Activated CD4-positive, alpha-beta memory T cell treated with anti-CD3 and anti-CD28 coated beads, Interleukin-2, amount 10 ng/mL, durations not matched to agents 7 days and 5 days (primary cell): ENCODE results near the gene FMNL2. TPM values are rescaled to one million over a fixed set of nuclear protein-coding genes. Genes with fewer than 3 reads are reported as not detected.

Experiments used
- CTCF ChIA-PET: fragments of 350-600 bp; sonication (Branson Sonifier 250); formaldehyde crosslinking; loops from one replicate; lab custom pipeline; 2021; ENCODE audit warnings: antibody characterized with exemption, inconsistent platforms; lab: Charles Lee
- POLR2A ChIA-PET: fragments of 350-600 bp; sonication (Branson Sonifier 250); formaldehyde crosslinking; loops from one replicate; lab custom pipeline; 2021; ENCODE audit warnings: antibody characterized with exemption; lab: Charles Lee
- DNase-seq: peaks from one replicate; pipeline ENCODE4 v3.0.0-alpha.2; 2020
- H3K27ac Mint-ChIP-seq: one replicate; pipeline ENCODE4 v1.8.0; 2021; ENCODE audit warnings: mild to moderate bottlenecking, mixed read lengths
- H3K27me3 Mint-ChIP-seq: one replicate; pipeline ENCODE4 v1.8.0; 2021; ENCODE audit warnings: mixed read lengths
- H3K36me3 Mint-ChIP-seq: one replicate; pipeline ENCODE4 v1.8.0; 2021; ENCODE audit warnings: low read depth, mixed read lengths
- H3K4me1 Mint-ChIP-seq: one replicate; pipeline ENCODE4 v1.8.0; 2021; ENCODE audit warnings: mixed read lengths
- H3K4me3 Mint-ChIP-seq: one replicate; pipeline ENCODE4 v1.8.0; 2021; ENCODE audit warnings: mild to moderate bottlenecking, mixed read lengths
- H3K9me3 Mint-ChIP-seq: one replicate; pipeline ENCODE4 v1.8.0; 2021; ENCODE audit warnings: mixed read lengths
- total RNA-seq, 2 experiments: library from RNA; stranded (reverse); gene quantifications; one replicate each; pipeline ENCODE4 v1.2.3, GENCODE V29; 2021

Gene FMNL2
- total RNA-seq, 2 experiments from 2014 or later = 1.0 to 1.1 TPM

DNA sequence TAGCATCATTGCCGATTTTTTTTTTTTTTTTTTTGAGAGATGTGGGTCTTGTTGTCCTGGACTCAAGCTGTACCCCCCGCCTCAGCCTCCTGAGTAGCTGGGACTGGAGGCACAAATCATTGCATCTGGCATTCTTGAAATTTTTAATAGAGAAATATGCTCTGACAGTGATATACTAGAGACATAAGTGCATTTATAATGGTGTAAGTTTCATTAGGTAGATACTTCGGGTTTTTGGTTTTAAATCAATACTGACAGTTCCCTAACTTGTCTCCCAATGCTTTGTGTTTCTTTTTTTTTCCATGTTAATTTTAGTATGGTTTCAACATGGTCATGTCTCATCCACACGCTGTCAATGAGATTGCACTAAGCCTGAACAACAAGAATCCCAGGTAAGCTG lies 243.6 kb downstream of the FMNL2 start:
- Mint-ChIP-seq H3K4me3 (no peak overlapping the region), H3K4me1 (no peaks in the 10 kb centered on the region), H3K9me3 (no peaks in the 10 kb centered on the region), H3K27ac (no peak overlapping the region), H3K27me3 (peaks cover 8% of the 10 kb centered on the region), H3K36me3 (no peaks in the 10 kb centered on the region)
- no peak for DNase-seq
- POLR2A ChIA-PET = no interaction called here
- CTCF ChIA-PET = interaction anchor here (0.7 kb wide), 1 partner anchor 736 kb away, joined by 3 read pairs; no protein-coding TSS in a partner anchor

DNA sequence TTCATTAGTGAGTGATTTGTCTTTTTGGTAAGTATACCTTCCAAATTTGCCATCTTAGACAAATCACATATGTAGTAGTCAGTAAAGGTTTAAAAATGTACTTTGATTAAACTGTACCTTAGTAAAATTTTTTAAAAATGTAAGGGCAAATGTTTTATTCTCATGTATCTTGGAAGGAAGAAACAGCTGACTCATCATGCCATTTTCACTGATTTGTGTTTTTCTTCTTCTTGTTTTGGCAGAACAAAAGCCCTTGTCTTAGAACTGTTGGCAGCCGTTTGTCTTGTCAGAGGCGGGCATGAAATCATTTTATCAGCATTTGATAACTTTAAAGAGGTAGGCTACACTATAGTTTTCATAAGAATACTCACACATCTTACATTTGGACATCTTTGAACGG lies 245.7 kb downstream of the FMNL2 start:
- POLR2A ChIA-PET = no interaction called here
- no peak overlapping the region for H3K27ac Mint-ChIP-seq
- H3K36me3 Mint-ChIP-seq = no peaks in the 10 kb centered on the region
- CTCF ChIA-PET = no interaction called here
- no peaks in the 10 kb centered on the region for H3K9me3 Mint-ChIP-seq
- H3K27me3 Mint-ChIP-seq = peaks cover 10% of the 10 kb centered on the region
- H3K4me3 Mint-ChIP-seq = no peak overlapping the region
- no peaks in the 10 kb centered on the region for H3K4me1 Mint-ChIP-seq
- DNase-seq = no peak

DNA sequence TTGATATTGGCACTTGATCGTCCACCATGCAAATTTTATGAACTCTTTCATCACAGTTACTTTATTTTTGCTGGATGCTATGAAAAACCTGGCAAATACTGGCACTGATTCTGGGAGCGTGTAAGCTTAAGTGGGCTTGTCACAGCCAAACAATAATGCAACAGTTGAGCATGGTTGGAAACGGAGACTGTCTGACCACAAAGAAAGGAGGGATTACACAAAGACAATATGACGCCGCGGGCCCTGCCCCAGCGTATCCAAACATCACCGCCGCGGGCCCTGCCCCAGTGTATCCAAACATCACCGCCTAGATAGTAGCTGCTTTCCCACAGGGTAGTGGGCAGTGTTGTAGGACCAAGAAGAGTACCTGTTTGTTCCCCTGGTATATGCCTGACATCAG lies 246.4 kb downstream of the FMNL2 start:
- no peak for DNase-seq
- H3K9me3 Mint-ChIP-seq = no peaks in the 10 kb centered on the region
- no peak overlapping the region for H3K27ac Mint-ChIP-seq
- peaks cover 10% of the 10 kb centered on the region for H3K27me3 Mint-ChIP-seq
- POLR2A ChIA-PET = no interaction called here
- no peaks in the 10 kb centered on the region for H3K36me3 Mint-ChIP-seq
- CTCF ChIA-PET = no interaction called here
- H3K4me3 Mint-ChIP-seq = no peak overlapping the region
- H3K4me1 Mint-ChIP-seq = peaks cover 1% of the 10 kb centered on the region

DNA sequence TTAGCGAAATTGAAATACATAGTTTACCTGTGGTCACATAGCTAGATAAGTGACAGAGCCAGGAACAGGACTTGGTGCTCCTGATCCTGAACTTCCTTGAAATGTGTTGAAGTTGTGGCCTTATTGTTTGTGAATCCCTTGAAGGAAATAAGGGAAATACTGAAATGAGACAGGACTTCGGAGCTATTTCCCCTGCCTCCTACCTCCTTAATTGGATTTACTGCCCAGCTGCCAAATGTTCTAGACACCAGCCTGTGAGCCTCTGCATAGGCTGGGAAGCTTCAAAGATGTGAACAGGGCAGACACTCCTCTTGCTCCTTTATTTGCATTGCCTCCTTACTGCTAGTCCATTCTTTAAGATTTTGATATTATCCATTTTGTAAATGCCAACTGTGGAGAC lies 247.1 kb downstream of the FMNL2 start:
- Mint-ChIP-seq H3K36me3 (no peaks in the 10 kb centered on the region), H3K9me3 (no peaks in the 10 kb centered on the region), H3K4me3 (no peak overlapping the region), H3K27me3 (peaks cover 10% of the 10 kb centered on the region), H3K27ac (no peak overlapping the region), H3K4me1 (peaks cover 2% of the 10 kb centered on the region)
- ChIA-PET POLR2A (no interaction called here), CTCF (interaction anchor here (0.6 kb wide), 1 partner anchor 226 kb away, joined by 3 read pairs; no protein-coding TSS in a partner anchor)
- no peak for DNase-seq

DNA sequence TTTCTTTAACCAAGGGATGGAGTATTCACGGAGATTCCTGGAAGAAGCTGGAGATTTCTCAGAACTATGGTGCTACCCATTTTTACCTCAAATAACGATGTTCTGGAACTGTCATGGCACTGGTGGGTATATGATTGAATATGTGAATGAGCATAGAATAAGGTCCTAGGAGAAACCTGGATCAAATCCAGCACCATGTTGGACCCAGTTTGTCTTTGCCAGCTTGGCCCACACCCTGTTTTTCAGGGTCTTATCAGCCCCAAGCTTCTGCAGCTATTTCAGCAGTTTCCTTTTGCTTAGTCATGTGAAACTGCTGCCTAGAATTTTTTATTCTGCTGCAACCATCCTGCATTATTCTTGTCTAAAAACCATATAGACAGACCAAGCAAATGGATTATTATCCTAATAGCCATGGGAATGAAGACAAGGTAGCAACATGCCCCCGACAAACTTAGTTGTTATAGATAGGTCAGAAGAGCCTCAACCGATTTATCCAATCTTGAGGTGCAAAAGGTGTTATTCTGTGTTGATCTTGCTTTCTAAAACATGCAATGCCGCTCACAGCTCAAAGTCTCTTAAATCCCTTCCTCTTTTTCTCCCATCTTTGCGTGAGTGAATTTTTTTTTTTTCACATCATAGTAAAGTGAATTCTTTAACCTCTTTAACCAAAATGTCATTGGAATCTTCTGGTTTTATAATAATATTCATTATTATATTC lies 248.7 kb downstream of the FMNL2 start:
- Mint-ChIP-seq H3K9me3 (no peaks in the 10 kb centered on the region), H3K4me1 (peaks cover 5% of the 10 kb centered on the region), H3K27me3 (peaks cover 10% of the 10 kb centered on the region), H3K27ac (no peak overlapping the region), H3K36me3 (no peaks in the 10 kb centered on the region), H3K4me3 (no peak overlapping the region)
- ChIA-PET POLR2A (no interaction called here), CTCF (no interaction called here)
- DNase-seq = no peak

DNA sequence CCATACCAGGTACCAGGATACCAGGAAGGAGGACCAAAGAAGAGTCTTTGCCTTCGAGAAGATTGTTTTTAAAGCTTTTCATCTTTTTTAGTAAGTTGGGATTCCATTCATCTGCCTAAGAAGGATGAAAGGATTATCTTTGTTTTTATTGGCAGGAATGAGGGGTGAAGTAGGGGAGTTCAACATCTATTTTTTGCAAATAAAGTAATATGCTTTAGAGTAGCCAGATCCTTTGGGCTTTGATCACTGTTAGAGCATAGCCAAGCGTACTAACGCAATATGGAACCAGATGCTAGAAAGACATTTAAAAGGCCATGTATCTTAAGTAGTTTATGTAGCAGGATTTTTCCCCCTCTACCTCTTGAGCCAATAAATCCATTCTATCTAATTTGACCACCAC lies 249.3 kb downstream of the FMNL2 start:
- no peak for DNase-seq
- Mint-ChIP-seq H3K36me3 (no peaks in the 10 kb centered on the region), H3K27ac (no peak overlapping the region), H3K4me3 (no peak overlapping the region), H3K27me3 (peaks cover 10% of the 10 kb centered on the region), H3K4me1 (peaks cover 5% of the 10 kb centered on the region), H3K9me3 (no peaks in the 10 kb centered on the region)
- CTCF ChIA-PET = interaction anchor here (0.6 kb wide), 1 partner anchor 58 kb away, joined by 3 read pairs; no protein-coding TSS in a partner anchor
- POLR2A ChIA-PET = no interaction called here

DNA sequence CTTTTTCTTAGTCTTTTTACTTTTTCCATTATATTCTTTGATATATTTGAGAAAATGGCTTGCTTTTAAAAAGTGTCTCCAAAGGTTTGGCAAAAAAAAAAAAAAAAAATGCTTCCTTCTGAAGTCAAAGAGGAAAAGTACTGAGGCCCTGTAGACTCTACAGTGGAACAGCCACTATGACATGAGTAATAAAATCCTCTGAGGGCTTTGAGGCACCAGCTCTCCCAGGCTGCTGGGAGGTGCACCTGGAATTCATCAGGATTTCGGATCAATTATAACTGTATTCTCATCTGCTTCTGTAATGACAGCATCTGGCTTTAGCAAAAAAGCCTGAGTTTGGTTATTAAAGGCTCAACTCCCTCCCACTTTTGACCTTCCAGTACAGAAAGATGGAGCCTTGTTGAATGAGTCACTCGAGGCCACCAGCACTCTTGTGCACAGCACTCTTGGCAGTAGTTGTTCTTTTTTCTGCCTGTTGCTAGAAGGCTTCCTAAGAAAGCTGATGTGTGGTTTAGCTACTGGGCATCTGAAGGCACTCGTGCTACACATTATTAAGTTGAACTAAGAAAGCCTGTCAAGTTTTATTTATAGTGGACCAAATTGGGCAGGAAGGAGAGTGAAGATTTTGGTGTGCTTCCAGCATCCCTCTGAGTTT lies 251.0 kb downstream of the FMNL2 start:
- CTCF ChIA-PET = no interaction called here
- Mint-ChIP-seq H3K4me1 (peaks cover 5% of the 10 kb centered on the region), H3K36me3 (no peaks in the 10 kb centered on the region), H3K4me3 (no peak overlapping the region), H3K9me3 (no peaks in the 10 kb centered on the region), H3K27ac (no peak overlapping the region), H3K27me3 (peaks cover 7% of the 10 kb centered on the region)
- DNase-seq = no peak
- POLR2A ChIA-PET = no interaction called here

DNA sequence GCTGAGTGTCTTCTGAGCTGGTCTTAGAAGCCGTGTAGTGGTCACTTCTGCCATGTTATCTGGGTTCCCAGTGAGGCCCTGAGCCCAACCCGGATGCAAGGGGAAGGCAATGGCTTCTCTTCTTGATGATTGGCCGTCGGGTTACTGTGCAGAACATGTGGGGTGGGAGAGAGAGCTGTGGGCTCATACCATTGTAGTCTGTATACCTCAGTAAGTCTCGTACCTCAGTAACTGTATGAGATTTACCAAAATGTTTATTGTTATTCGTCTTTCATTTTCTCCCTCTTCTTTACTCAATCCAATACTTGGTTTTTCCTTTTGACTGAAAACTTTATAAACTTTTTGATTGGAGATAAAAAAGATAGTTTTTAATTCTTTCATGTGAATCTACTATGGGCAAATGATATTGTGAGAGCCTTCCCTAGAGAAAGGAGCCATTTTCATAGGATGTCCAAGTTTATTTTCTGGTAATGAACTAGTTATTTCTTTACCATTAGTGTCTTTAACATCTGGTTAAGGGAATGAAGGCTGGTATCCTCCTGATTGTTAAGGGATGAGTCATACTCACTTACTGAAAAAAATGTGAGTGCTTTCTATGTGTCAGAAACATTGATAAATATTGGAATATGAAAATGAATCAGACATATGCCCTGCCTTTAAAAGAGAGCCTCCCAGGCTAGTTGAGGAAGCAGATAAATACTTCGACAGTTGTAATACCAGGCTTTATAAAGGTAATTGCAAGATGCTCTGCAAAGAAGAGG lies 252.4 kb downstream of the FMNL2 start:
- ChIA-PET POLR2A (no interaction called here), CTCF (no interaction called here)
- Mint-ChIP-seq H3K9me3 (no peaks in the 10 kb centered on the region), H3K4me1 (peaks cover 5% of the 10 kb centered on the region), H3K4me3 (no peak overlapping the region), H3K27ac (no peak overlapping the region), H3K36me3 (no peaks in the 10 kb centered on the region), H3K27me3 (peaks cover 7% of the 10 kb centered on the region)
- DNase-seq = no peak

DNA sequence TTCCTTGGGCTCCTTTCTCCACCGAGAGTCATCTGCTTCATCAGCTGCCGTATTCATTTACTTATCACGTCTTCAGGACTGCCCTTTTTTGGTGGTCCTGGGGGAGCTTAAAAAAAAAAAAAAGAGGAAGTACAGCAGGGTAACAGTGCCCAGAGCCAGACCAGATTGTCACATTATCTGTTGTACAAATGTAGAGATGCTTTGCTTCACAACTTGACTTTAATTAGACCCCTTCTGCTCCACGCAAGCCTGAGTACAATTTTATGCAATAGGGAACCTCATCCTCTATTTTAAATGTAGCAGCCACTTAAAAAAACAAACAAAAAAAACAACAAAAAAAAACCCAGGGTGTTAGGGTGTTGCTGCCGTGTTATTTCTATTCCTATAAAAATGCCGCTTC lies 254.0 kb downstream of the FMNL2 start:
- Mint-ChIP-seq H3K4me1 (peaks cover 8% of the 10 kb centered on the region), H3K27me3 (peaks cover 2% of the 10 kb centered on the region), H3K4me3 (no peak overlapping the region), H3K36me3 (no peaks in the 10 kb centered on the region), H3K27ac (no peak overlapping the region), H3K9me3 (no peaks in the 10 kb centered on the region)
- DNase-seq = no peak
- ChIA-PET CTCF (no interaction called here), POLR2A (no interaction called here)

DNA sequence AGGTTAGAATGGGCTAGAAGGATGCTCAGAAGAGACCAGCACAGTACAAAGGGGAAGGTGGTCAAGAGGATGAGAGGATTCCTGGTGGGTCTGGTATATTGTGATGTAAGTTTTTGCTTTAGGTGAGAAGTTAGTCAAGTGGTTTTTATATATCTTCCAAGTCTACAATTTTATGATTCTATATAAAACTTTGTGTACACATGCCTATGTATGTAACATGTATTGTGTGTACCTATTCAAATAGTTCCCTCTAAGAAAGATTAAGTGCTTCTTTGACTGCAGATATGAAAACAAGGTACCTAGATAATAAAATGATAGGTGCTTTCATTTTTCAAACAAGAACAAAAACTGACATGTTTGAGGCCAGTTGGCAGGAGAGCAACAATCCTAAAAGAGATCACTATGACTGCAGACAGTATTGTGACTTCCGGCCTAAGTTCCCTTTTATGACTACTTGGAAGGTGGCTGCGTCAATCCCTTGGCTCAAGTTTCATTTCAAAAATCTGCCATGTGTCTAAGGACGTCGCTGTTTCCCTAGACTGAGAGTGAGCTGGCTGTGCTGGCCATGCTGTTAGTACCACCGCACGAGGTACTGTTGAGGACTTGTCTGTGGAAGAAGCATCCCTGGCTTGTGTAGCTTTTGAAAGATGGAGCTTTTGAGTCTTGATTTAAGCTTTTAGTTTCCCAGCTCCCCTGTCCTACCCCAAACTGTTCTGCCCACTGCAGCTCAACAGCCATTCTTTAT lies 259.2 kb downstream of the FMNL2 start:
- ChIA-PET POLR2A (no interaction called here), CTCF (interaction anchor here (0.9 to 1.2 kb wide), 2 partner anchors 42 to 87 kb away, joined by 3 read pairs; no protein-coding TSS in a partner anchor)
- H3K36me3 Mint-ChIP-seq = no peaks in the 10 kb centered on the region
- no peaks in the 10 kb centered on the region for H3K9me3 Mint-ChIP-seq
- H3K27ac Mint-ChIP-seq = no peak overlapping the region
- peaks cover 10% of the 10 kb centered on the region for H3K4me1 Mint-ChIP-seq
- H3K4me3 Mint-ChIP-seq = no peak overlapping the region
- DNase-seq = no peak
- H3K27me3 Mint-ChIP-seq = no peaks in the 10 kb centered on the region

DNA sequence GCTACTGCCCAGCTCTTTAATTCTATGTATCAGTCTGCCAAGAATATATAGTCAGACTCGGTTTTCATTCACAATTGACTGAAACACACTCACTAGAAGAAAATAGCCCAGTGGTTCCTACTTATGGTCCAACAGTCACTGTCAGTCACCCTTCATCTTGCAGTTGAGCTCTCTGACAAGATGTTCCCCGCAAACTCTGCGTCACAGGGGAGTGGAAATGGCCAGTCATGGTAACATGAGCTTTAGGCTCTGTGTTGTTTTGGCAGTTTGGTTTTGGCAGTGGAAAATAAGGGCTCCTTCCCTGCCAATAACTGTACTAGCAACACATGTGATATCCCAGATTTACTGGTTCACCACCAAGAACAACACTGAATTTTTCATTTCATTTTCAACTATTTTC lies 259.8 kb downstream of the FMNL2 start:
- Mint-ChIP-seq H3K9me3 (no peaks in the 10 kb centered on the region), H3K27me3 (no peaks in the 10 kb centered on the region), H3K4me1 (peaks cover 10% of the 10 kb centered on the region), H3K27ac (no peak overlapping the region), H3K36me3 (no peaks in the 10 kb centered on the region), H3K4me3 (no peak overlapping the region)
- no peak for DNase-seq
- POLR2A ChIA-PET = no interaction called here
- CTCF ChIA-PET = interaction anchor here (0.9 to 1.2 kb wide), 2 partner anchors 41 to 88 kb away, joined by 3 read pairs; no protein-coding TSS in a partner anchor

DNA sequence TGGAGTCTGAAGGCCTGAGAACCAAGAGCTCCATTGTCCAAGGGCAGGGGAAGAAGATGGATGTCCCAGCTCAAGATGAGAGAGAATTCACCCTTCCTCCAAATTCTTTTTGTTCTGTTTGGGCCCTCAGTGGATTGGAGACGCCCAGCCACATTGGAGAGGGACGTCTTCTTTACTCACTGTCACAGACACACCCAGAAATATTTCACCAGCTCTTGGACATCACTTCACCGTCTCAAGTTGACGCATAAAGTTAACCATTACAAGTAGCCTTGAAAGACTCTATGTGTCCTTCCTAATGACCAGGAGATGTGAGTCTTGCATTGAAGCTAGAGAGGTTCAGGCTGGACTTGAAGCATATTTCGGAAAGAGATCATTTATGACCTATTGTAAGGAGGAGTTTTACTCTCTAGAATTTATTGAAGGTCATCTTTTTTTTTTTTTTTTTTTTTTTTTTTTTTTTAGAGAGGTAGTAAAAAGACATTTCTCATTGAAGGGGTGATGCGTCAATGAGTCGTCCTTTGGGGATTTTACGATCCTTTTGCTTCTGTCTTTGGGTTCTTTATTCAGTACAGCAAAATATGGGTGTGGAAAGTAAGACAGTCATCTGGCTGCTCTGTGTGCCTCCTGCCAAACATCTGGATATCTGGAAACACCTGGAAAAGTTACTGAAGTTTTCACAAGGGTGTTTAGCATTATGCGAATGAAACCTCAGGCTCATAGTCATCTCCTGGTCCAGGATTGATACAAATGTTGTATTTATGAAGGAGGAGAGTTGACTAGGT lies 264.2 kb downstream of the FMNL2 start:
- no peak overlapping the region for H3K4me3 Mint-ChIP-seq
- no peaks in the 10 kb centered on the region for H3K36me3 Mint-ChIP-seq
- no peak for DNase-seq
- CTCF ChIA-PET = no interaction called here
- POLR2A ChIA-PET = interaction anchor here (0.7 kb wide), 1 partner anchor 774 kb away, joined by 3 read pairs; no protein-coding TSS in a partner anchor
- H3K9me3 Mint-ChIP-seq = no peaks in the 10 kb centered on the region
- no peaks in the 10 kb centered on the region for H3K27me3 Mint-ChIP-seq
- H3K27ac Mint-ChIP-seq = no peak overlapping the region
- H3K4me1 Mint-ChIP-seq = peaks cover 5% of the 10 kb centered on the region
